PC-9 (cell line): ENCODE measurements around the gene TMEM63C. TPM values are rescaled to one million over a fixed set of nuclear protein-coding genes. Genes with fewer than 3 reads are reported as not detected.

Experiments used
- BruUV-seq: library from RNA; stranded (reverse); fragments of 400-500 nt; replicated peaks from 2 replicates; lab custom pipeline; 2021; lab: Mats Ljungman, UMichigan
- CTCF ChIA-PET: fragments of 300-600 bp; sonication (Branson Sonifier 250); formaldehyde crosslinking; loops from one replicate; lab custom pipeline; 2022; ENCODE audit warnings: antibody characterized with exemption; lab: Charles Lee
- POLR2A ChIA-PET: fragments of 300-600 bp; sonication (Branson Sonifier 250); formaldehyde crosslinking; loops from one replicate; lab custom pipeline; 2022; ENCODE audit warnings: antibody characterized with exemption; ENCODE audit not compliant: unreplicated experiment; lab: Charles Lee
- DNase-seq, 2 experiments: peaks; one replicate each; pipeline versions ENCODE4 v3.0.0 to v3.0.0-alpha.2; 2015 to 2022; ENCODE audit warnings: mixed read lengths in 1 of 2
- H2AFZ ChIP-seq: fragments of 200-600 bp; sonication (generic); 2 replicates; pipeline ENCODE4 v1.8.1; 2017; ENCODE audit warnings: antibody characterized with exemption
- H3F3A ChIP-seq: fragments of 200-600 bp; sonication (generic); 2 replicates; pipeline ENCODE4 v1.8.1; 2017; ENCODE audit warnings: antibody characterized with exemption, mild to moderate bottlenecking, low read depth; ENCODE audit not compliant: insufficient read depth
- H3K27ac ChIP-seq: fragments of 200-600 bp; sonication (generic); 2 replicates; pipeline ENCODE4 v1.6.1; 2016; ENCODE audit warnings: mixed run types
- H3K27me3 ChIP-seq: fragments of 200-600 bp; sonication (generic); 2 replicates; pipeline ENCODE4 v1.6.1; 2016; ENCODE audit warnings: low read depth, mixed run types; ENCODE audit not compliant: insufficient read depth
- H3K36me3 ChIP-seq: fragments of 200-600 bp; sonication (generic); 2 replicates; pipeline ENCODE4 v1.6.1; 2016; ENCODE audit warnings: low read depth, mixed run types
- H3K4me1 ChIP-seq: fragments of 200-600 bp; sonication (generic); replicated peaks from 2 replicates; pipeline ENCODE4 v1.6.1; 2016; ENCODE audit warnings: mixed run types; ENCODE audit not compliant: insufficient read depth
- H3K4me2 ChIP-seq: fragments of 200-600 bp; sonication (generic); 2 replicates; pipeline ENCODE4 v1.6.1; 2017; ENCODE audit warnings: mixed run types
- H3K4me3 ChIP-seq: fragments of 200-600 bp; sonication (generic); 2 replicates; pipeline ENCODE4 v1.6.1; 2016; ENCODE audit warnings: mixed run types
- H3K79me2 ChIP-seq: fragments of 200-600 bp; sonication (generic); 2 replicates; pipeline ENCODE4 v1.6.1; 2017; ENCODE audit warnings: low read depth, mixed run types
- H3K9me2 ChIP-seq: fragments of 200-600 bp; sonication (generic); 2 replicates; pipeline ENCODE4 v1.8.1; 2017; ENCODE audit warnings: mild to moderate bottlenecking; ENCODE audit not compliant: insufficient read depth
- H3K9me3 ChIP-seq: fragments of 200-600 bp; sonication (generic); 2 replicates; pipeline ENCODE4 v1.8.1; 2016; ENCODE audit warnings: low read depth; ENCODE audit not compliant: insufficient read depth
- H4K20me1 ChIP-seq: fragments of 200-600 bp; sonication (generic); 2 replicates; pipeline ENCODE4 v1.8.1; 2017; ENCODE audit not compliant: insufficient read depth
- CTCF ChIP-seq: fragments of 200-600 bp; sonication (generic); conservative IDR thresholded peaks from 2 replicates; pipeline ENCODE4 v1.6.1; 2017; ENCODE audit warnings: mixed run types, antibody characterized with exemption, mild to moderate bottlenecking, moderate library complexity
- EZH2 ChIP-seq: fragments of 200-600 bp; sonication (generic); IDR thresholded peaks from 2 replicates; pipeline ENCODE4 v1.8.0; 2017; ENCODE audit warnings: antibody characterized with exemption, low read depth
- intact Hi-C: fragments of 100-400 bp; cut with micrococcal nuclease; formaldehyde crosslinking; loops from one replicate; pipeline ENCODE4 v1.10.0; 2022; ENCODE audit not compliant: unreplicated experiment
- total RNA-seq: library from RNA; stranded (reverse); gene quantifications from 2 replicates; pipeline ENCODE4 v1.2.3, GENCODE V29; 2021

TMEM63C gene
- total RNA-seq, 1 experiment from 2014 or later = 2.2 TPM

GRCh38 chr14:77241955-77242354 lies 60.4 kb downstream of the TMEM63C start:
- DNase-seq = no peak
- H3K27ac ChIP-seq = no peak overlapping the region
- ChIA-PET CTCF (no interaction called here), POLR2A (no interaction called here)
- H3F3A ChIP-seq = no peaks in the 10 kb centered on the region
- intact Hi-C loops = no loop called here
- peaks cover 99% of the 10 kb centered on the region for H3K27me3 ChIP-seq
- no peak overlapping the region for H3K4me2 ChIP-seq
- H2AFZ ChIP-seq = no peak overlapping the region
- no peaks in the 10 kb centered on the region for H3K4me1 ChIP-seq
- H3K79me2 ChIP-seq = no peaks in the 10 kb centered on the region
- TF ChIP-seq CTCF (no peak), EZH2 (no peak)
- BruUV-seq = no TSS peak
- H3K9me3 ChIP-seq = no peaks in the 10 kb centered on the region
- H3K4me3 ChIP-seq = no peak overlapping the region
- H3K9me2 ChIP-seq = no peaks in the 10 kb centered on the region
- no peaks in the 10 kb centered on the region for H4K20me1 ChIP-seq
- no peaks in the 10 kb centered on the region for H3K36me3 ChIP-seq

GRCh38 chr14:77242752-77243151 lies 61.2 kb downstream of the TMEM63C start:
- no peak for DNase-seq
- Histone ChIP-seq H2AFZ (no peak overlapping the region), H3K4me2 (no peak overlapping the region), H3F3A (no peaks in the 10 kb centered on the region), H3K9me2 (no peaks in the 10 kb centered on the region), H3K27ac (no peak overlapping the region), H3K4me3 (no peak overlapping the region), H3K27me3 (peaks cover 99% of the 10 kb centered on the region), H3K9me3 (no peaks in the 10 kb centered on the region), H3K79me2 (no peaks in the 10 kb centered on the region), H3K36me3 (no peaks in the 10 kb centered on the region), H4K20me1 (no peaks in the 10 kb centered on the region), H3K4me1 (no peaks in the 10 kb centered on the region)
- intact Hi-C loops = no loop called here
- ChIA-PET POLR2A (no interaction called here), CTCF (no interaction called here)
- BruUV-seq = no TSS peak
- TF ChIP-seq EZH2 (no peak), CTCF (no peak)

- H3K4me3 ChIP-seq = no peak overlapping the region
- H3K27me3 ChIP-seq = peaks cover 99% of the 10 kb centered on the region
- no peaks in the 10 kb centered on the region for H3K79me2 ChIP-seq
- no peak overlapping the region for H3K27ac ChIP-seq
- H3K4me2 ChIP-seq = no peak overlapping the region
- no peaks in the 10 kb centered on the region for H4K20me1 ChIP-seq
- DNase-seq = no peak
- no peaks in the 10 kb centered on the region for H3F3A ChIP-seq
- ChIA-PET CTCF (no interaction called here), POLR2A (no interaction called here)
- H2AFZ ChIP-seq = no peak overlapping the region
- no peaks in the 10 kb centered on the region for H3K4me1 ChIP-seq
- TF ChIP-seq CTCF (no peak), EZH2 (no peak)
- intact Hi-C loops = no loop called here
- no peaks in the 10 kb centered on the region for H3K36me3 ChIP-seq
- no peaks in the 10 kb centered on the region for H3K9me2 ChIP-seq
- H3K9me3 ChIP-seq = no peaks in the 10 kb centered on the region
- no TSS peak for BruUV-seq
Measured at GRCh38 chr14:77243853-77244252, 62.3 kb downstream of the TMEM63C start.
